Measurements from ENCODE around the gene CSRP1. TPM values are rescaled to one million over a fixed set of nuclear protein-coding genes. Genes with fewer than 3 reads are reported as not detected.
A peak's percentile ranks its signal among the peaks of the same experiment; 100 is the strongest.
"Not testable (repeated sequence)": the region's sequence is repeated elsewhere in the genome, so short reads cannot be mapped to it uniquely, and the experiment has no call there.

The CSRP1 gene
- total RNA-seq, 4 donors from 2014 or later, result 548 to 1,751 (median 1,444) TPM

DNA sequence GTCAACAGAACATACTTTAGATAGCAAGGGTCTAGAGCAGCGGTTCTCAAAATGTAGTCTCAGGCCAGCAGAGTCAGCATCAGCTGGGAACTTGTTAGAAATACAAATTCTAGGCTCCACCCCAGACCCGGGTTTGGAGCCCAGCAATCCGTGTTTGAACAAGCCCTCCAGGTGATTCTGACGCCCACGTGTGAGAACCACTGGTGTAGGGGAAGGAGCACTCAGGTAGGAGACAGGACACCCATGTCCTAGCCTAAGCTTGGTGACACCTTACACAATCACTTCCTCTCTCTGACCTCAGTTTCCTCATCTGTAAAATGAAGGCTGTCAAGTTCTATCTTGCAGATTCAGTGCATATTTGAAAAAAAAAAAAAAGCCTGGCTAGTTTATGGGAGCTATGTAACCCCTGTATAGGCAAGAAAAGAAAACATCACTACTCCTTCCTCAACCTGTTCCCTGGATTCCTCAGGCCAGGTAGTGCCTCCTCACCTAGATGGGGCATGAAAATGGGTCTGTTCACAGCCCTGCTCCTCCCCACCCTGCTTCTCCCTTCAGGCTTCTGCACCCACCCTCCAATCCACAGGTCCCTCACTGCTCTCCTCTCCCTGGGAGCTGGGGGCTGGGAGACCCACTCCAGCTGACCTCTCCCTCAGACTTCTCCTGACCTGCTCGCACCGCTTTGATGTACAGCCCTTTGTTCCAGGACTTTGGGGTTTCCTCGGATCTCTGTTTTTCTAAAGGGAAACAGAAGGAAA is 30.8 kb downstream of the CSRP1 start:
- H3K9me3 ChIP-seq, result no peaks in the 10 kb centered on the region
- peak overlapping the region in 3 of 4 donors; percentile 46 to 97 (median 72) for H3K27ac ChIP-seq
- 73 to 80% methylated on average over 8 of the region's 8 CpGs for WGBS, 2 donors
- no peak for DNase-seq (ENCODE audit: low spot score in 2 of 2)
- TF ChIP-seq EP300 (IDR thresholded peaks at IDR 0.05) (no peak), POLR2A (IDR thresholded peaks at IDR 0.05) (no peak)
- TF ChIP-seq, protein P1, sequence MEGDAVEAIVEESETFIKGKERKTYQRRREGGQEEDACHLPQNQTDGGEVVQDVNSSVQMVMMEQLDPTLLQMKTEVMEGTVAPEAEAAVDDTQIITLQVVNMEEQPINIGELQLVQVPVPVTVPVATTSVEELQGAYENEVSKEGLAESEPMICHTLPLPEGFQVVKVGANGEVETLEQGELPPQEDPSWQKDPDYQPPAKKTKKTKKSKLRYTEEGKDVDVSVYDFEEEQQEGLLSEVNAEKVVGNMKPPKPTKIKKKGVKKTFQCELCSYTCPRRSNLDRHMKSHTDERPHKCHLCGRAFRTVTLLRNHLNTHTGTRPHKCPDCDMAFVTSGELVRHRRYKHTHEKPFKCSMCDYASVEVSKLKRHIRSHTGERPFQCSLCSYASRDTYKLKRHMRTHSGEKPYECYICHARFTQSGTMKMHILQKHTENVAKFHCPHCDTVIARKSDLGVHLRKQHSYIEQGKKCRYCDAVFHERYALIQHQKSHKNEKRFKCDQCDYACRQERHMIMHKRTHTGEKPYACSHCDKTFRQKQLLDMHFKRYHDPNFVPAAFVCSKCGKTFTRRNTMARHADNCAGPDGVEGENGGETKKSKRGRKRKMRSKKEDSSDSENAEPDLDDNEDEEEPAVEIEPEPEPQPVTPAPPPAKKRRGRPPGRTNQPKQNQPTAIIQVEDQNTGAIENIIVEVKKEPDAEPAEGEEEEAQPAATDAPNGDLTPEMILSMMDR (IDR thresholded peaks at IDR 0.05), result no peak
- H3K36me3 ChIP-seq, result no peaks in the 10 kb centered on the region
- H3K4me3 ChIP-seq, result no peak overlapping the region
- H3K4me1 ChIP-seq, result peaks cover 0 to 46% (median 7%) of the 10 kb centered on the region in 4 donors
- H3K27me3 ChIP-seq, result no peaks in the 10 kb centered on the region

DNA sequence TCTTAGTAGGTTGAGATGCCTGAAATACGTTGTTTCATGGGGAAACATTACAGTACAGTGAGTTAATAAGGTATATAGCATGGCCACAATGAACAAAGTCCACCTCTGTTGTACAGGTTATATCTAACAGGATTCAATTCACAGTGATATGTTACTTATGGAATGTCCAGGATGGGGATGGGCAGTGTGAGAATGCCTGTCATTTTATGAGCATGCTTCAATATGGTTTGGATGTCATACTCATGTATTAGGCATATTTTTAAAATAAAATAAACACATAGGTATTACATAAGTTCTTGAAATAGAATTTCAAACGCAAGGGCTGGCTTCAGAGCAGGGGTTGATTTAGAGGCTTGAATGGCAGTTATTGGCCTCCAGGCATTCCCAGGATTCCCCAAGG is 31.8 kb downstream of the CSRP1 start:
- Histone ChIP-seq H3K27ac (no peak overlapping the region), H3K9me3 (no peaks in the 10 kb centered on the region), H3K4me1 (peaks cover 0 to 46% (median 5%) of the 10 kb centered on the region in 4 donors), H3K36me3 (no peaks in the 10 kb centered on the region), H3K27me3 (no peaks in the 10 kb centered on the region), H3K4me3 (no peak overlapping the region)
- WGBS, 2 donors, result 80 to 87% methylated on average over 2 of the region's 2 CpGs
- DNase-seq (ENCODE audit: low spot score in 2 of 2), result no peak
- TF ChIP-seq POLR2A (IDR thresholded peaks at IDR 0.05), result no peak
- no peak for TF ChIP-seq EP300 (IDR thresholded peaks at IDR 0.05)
- TF ChIP-seq, protein P1 (IDR thresholded peaks at IDR 0.05), result no peak

DNA sequence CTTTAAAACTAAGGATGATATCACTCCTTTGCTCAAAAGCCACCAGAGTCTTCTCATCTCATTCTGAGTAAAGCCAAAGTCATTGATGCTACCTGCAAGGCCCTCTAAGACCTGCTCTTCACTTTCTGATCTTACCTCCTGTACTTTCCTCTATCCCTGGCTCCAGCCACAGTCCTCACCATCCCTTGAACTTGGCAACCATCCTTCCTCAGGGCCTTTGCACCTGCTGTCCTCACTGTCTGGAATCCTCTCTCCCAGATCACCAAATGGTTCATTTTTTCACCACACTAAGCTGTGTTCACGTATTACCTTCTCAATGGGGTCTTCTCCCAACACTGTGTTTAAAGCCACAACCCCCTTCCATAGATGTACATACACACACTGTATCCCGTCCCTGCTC is 33.6 kb downstream of the CSRP1 start:
- H3K27ac ChIP-seq, result no peak overlapping the region
- no peaks in the 10 kb centered on the region for H3K27me3 ChIP-seq
- H3K4me1 ChIP-seq, result peaks cover 0 to 51% (median 5%) of the 10 kb centered on the region in 4 donors
- H3K9me3 ChIP-seq, result no peaks in the 10 kb centered on the region
- 94 to 99% methylated on average over 2 of the region's 2 CpGs for WGBS, 2 donors
- no peak for DNase-seq (ENCODE audit: low spot score in 2 of 2)
- TF ChIP-seq, protein P1 (IDR thresholded peaks at IDR 0.05), result no peak
- TF ChIP-seq EP300 (IDR thresholded peaks at IDR 0.05) (no peak), POLR2A (IDR thresholded peaks at IDR 0.05) (no peak)
- no peak overlapping the region for H3K4me3 ChIP-seq
- no peaks in the 10 kb centered on the region for H3K36me3 ChIP-seq

DNA sequence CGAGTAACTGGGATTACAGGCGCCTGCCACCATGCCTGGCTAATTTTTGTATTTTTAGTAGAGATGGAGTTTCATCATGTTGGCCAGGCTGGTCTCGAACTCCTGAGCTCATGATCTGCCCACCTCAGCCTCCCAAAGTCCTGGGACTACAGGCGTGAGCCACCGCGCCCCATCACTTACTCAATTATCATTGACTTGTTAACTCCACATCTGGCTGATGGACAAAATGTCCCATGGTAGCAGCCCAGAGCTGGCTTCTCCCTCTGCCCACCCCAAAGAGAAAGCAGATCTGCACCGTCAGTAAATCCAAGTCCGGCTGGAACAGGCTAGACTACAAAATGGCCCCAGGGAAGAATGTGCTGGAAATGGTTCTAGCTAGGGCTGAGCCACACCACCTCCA is 34.6 kb downstream of the CSRP1 start:
- not testable (repeated sequence) for H3K27me3 ChIP-seq; H3K4me3 ChIP-seq; H3K36me3 ChIP-seq; DNase-seq (ENCODE audit: low spot score in 2 of 2); H3K9me3 ChIP-seq
- WGBS, 2 donors, result 96 to 97% methylated on average over 8 of the region's 8 CpGs
- Histone ChIP-seq H3K27ac (peak overlapping the region in 2 of 4 donors; percentile 27 to 38), H3K4me1 (peaks cover 0 to 46% (median 5%) of the 10 kb centered on the region in 4 donors)

DNA sequence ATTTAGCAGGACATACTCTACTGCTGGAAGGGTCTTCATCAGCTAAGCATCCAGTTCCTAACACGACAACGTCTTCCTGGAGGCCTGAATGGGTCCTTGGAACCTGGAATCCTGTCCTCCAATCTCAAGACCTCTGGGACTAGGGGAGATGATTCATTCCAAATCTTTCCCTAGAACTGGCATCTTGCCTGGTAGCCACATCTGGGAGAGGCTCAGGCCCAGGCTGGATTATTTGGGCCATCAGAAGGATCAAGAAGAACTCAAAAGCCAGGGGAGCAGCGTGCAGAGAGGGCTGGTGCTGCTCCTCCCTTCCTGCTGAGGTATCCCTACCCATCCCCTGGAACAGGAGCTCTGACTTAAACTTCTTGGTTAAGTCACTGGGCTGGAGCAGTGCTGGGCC is 35.2 kb downstream of the CSRP1 start:
- 61 to 84% methylated on average over 3 of the region's 3 CpGs for WGBS, 2 donors
- Histone ChIP-seq H3K27me3 (no peaks in the 10 kb centered on the region), H3K4me3 (no peak overlapping the region), H3K4me1 (peaks cover 0 to 44% (median 6%) of the 10 kb centered on the region in 4 donors), H3K27ac (peak overlapping the region in 2 of 4 donors; percentile 38 to 51), H3K9me3 (no peaks in the 10 kb centered on the region), H3K36me3 (peaks cover 0 to 5% (median 0%) of the 10 kb centered on the region in 3 donors)
- no peak for TF ChIP-seq POLR2A (IDR thresholded peaks at IDR 0.05)
- TF ChIP-seq EP300 (IDR thresholded peaks at IDR 0.05), result peak in 1 of 2 donors; percentile 17
- DNase-seq (ENCODE audit: low spot score in 2 of 2), result peak in 1 of 2 donors; percentile 69

DNA sequence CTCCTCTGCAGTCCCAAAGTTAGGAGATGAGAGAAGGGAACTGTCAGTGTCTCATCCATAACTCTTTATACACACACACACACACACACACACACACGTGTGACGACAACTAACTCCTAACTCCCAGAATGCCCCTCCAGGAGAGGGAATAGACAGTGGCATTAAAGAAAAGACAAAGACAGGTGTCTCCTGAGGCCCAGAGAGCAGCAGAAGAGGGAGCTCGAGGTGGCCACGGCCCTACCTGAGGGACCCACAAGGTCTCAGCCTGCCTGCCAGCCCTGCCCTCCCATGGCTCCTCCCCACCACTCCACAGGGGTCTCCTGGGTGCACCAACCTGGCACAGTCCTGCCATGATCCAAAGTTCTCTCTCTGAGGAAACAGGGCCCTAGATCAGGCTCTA is 36.3 kb downstream of the CSRP1 start:
- Histone ChIP-seq H3K27ac (peak overlapping the region in 2 of 4 donors; percentile 95 to 96), H3K4me1 (peaks cover 0 to 49% (median 12%) of the 10 kb centered on the region in 4 donors), H3K27me3 (no peaks in the 10 kb centered on the region), H3K36me3 (peaks cover 0 to 15% (median 1%) of the 10 kb centered on the region in 3 donors), H3K9me3 (no peaks in the 10 kb centered on the region), H3K4me3 (no peak overlapping the region)
- TF ChIP-seq, protein P1 (IDR thresholded peaks at IDR 0.05), result no peak
- TF ChIP-seq POLR2A (IDR thresholded peaks at IDR 0.05), result no peak
- TF ChIP-seq EP300 (IDR thresholded peaks at IDR 0.05), result no peak
- DNase-seq (ENCODE audit: low spot score in 2 of 2), result no peak
- WGBS, 2 donors, result 53 to 85% methylated on average over 4 of the region's 4 CpGs

All from tibial nerve (tissue), 4 donors.